Prostate gland (tissue), 2 donors: Measurements from ENCODE around the gene NEO1.

Experiments
- CTCF ChIP-seq, 4 experiments: fragments of 200-600 bp in 2 of 4; fragments of 450-650 bp in 2 of 4; sonication (generic) in 2 of 4; IDR thresholded peaks; 1 replicate in 3 of 4; 2 replicates in 1 of 4; pipeline ENCODE4 v1.5.1; 2016 to 2019; ENCODE audit warnings: antibody characterized with exemption in 4 of 4, mild to moderate bottlenecking in 2 of 4, moderate library complexity in 2 of 4
- POLR2A ChIP-seq: fragments of 450-650 bp; IDR thresholded peaks from one replicate; pipeline ENCODE4 v1.6.1; 2016; ENCODE audit warnings: antibody characterized with exemption, mild to moderate bottlenecking
- POLR2AphosphoS5 ChIP-seq: sonication (generic); formaldehyde crosslinking; IDR thresholded peaks from one replicate; pipeline ENCODE4 v1.6.1; 2017; ENCODE audit warnings: antibody characterized with exemption

- TF ChIP-seq CTCF (IDR thresholded peaks at IDR 0.05) (no peak), POLR2AphosphoS5 (no peak), POLR2A (no peak)
Observed at GRCh38 chr15:73165844-73166243, 113.6 kb downstream of the NEO1 start.
